Stimulated activated CD8-positive, alpha-beta memory T cell treated with anti-CD3 and anti-CD28 coated beads, Interleukin-12 subunit alpha, Interleukin-12 subunit beta, amount 100 ng/mL, for 24 hours (primary cell): Measurements from ENCODE around the gene RPAP2.
"Not testable (repeated sequence)": the region's sequence is repeated elsewhere in the genome, so short reads cannot be mapped to it uniquely, and the experiment has no call there.

Experiments
- DNase-seq: peaks from one replicate; pipeline ENCODE4 v3.0.0-alpha.2; 2020; ENCODE audit errors: extremely low read depth

Gene RPAP2

GRCh38 chr1:92298573-92299476 lies at the start of gene RPAP2, which contains the start of gene GLMN:
RPAP2 (plus strand) TSS chr1:92299059; CDS start chr1:92299074, 15 bp downstream.
GLMN (minus strand) TSS chr1:92298987; CDS start chr1:92297999, 988 bp downstream.
- peak; percentile 39 for DNase-seq

DNA sequence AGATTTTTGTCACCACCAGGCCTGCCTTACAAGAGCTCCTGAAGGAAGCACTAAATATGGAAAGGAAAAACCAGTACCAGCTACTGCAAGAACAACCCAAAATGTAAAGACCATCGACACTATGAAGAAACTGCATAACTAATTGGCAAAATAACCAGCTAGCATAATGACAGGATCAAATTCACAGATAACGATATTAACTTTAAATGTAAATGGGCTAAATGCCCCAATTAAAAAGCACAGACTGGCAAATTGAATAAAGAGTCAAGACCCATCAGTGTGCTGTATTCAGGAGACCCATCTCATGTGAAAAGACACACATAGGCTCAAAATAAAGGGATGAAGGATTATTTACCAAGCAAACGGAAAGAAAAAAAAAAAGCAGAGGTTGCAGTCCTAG lies 44.1 kb upstream of the RPAP2 start:
- DNase-seq, result not testable (repeated sequence)

DNA sequence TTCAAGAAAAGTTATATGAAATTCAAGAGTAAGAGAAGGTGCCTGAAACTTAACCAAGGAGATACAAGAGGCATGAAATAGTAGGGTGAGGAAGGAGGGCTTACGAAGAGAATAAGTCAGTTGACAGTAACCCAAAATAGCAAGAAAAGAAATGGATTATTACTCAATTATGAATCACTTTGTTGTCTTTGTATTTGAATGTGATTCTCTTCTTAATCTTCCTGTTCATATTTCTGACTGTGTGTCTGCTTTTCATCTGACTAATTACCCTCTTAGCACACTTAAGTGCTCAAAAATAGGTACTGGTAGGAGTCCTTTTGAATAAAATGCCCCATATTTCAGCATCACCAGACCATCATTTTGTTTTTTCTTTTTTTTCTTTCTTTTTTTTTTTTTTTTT lies 39.5 kb upstream of the RPAP2 start:
- DNase-seq, result no peak

DNA sequence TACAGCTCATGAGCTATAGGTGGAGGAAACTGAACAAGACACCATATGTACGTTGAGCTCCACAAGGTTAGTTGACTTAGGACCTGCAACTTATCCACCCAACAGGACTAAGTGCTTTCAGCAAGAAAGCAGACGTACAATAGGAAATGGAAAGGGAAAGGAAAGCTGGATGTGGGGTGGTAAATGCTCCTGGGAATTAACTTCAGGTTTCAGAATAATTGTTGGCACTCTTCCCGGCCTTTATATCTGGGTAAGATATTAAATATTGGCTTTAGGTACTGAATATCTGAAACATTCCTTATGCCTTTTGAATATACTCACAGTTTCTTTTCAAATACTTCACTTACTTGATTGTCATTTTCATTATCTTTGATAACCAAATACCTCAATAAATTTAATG lies 36.3 kb upstream of the RPAP2 start:
- DNase-seq, result no peak

GRCh38 chr1:92273039-92273438 lies 25.8 kb upstream of the RPAP2 start:
- no peak for DNase-seq

DNA sequence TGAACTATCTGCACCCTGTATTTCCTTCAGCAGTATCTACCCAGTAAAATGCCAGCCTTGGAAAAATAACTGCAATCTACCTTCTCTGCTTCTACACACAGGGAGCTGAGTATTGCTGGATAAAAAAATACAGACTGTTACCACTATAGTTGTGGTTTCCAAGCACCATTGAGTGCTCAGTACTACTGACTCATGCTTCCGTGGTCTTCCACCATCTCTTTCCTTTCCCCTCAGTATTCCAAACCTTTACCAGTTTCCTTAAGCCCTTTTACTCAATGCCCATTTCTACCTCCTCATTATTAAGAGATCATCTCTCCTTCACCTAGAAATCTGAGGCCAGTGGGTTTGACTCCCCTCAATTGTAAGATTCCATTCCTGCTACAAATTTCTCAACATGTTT lies 23.9 kb upstream of the RPAP2 start:
- DNase-seq, result no peak

DNA sequence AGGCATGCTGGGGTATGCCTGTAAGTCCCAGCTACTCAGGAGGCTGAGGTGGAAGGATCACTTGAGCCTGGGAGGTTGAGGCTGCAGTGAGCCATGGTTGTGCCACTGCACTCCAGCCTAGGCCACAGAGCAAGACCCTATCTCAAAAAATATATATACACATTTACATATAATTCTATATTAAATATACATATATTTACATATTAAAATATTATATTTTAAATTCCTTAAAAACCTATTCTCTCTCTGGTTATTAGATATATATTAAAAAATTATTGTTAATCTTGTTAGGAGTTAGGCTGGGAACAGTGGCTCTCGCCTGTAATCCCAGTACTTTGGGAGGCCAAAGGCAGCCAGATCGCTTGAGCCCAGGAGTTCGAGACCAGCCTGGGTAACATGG lies 22.8 kb upstream of the RPAP2 start:
- no peak for DNase-seq

DNA sequence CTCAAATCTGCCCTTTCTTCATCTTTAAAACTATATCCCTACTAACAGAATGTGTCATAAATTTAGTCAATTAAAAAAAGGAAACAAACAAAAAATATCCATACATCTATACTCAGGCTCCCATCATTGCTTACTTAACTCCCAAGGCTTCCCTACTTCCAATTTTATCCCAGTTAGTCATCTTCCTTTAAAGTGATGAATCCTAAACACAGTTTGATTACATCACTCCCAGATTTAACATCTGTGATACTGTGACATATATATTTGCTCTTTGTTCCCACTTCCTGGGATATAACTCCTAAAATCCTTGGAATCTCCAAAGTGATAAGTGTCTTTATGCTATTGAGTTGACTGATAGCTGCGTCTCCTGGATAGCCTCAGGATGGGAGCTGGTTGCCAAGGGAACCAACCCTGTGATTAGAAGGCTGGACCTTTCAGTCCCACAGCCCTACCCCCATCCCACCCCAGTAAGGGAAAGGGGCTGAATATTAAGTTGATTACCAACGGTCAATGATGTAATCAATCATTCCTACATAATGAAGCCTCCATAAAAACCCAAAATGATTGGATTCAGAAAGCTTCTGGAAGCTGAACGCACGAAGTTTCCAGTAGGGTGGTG lies 21.6 kb upstream of the RPAP2 start:
- no peak for DNase-seq

DNA sequence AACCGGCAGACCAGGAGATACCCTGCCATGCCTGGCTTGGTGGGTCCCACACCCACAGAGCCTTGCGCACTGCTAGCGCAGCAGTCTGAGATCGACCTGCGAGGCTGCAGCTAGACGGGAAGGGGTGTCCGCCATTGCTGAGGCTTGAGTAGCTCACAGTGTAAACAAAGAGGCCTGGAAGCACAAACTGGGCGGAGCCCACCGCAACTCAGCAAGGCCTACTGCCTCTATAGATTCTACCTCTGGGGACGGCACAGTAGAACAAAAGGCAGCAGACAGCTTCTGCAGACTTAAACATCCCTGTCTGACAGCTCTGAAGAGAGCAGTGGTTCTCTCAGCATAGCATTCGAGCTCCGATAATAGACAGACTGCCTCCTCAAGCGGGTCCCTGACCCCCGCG lies 19.1 kb upstream of the RPAP2 start:
- DNase-seq, result not testable (repeated sequence)

- DNase-seq, result not testable (repeated sequence)
Measured at GRCh38 chr1:92281411-92281810, 17.4 kb upstream of the RPAP2 start.

GRCh38 chr1:92291372-92291999 lies 7.4 kb upstream of the RPAP2 start:
- DNase-seq, result no peak

DNA sequence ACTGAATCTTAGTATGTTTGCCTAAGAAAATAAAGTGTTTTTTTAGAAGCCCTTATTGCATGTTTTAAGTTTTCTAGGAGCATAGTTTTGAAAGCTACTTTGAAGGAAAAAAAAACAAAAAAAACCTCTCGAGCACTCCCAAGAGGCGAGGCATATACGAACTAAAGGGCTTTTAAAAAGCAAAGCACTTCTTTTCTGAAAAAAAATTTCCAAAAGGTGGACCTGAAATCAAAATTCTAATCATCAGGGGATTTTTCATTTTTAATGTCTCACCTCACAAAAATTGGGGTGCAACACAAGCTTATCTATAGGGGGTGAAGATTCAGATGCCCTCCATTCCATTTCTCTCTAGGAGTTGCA lies 666 bp upstream of the RPAP2 start:
- DNase-seq, result no peak

- no peak for DNase-seq
Measured at GRCh38 chr1:92299477-92300150, 755 bp downstream of the RPAP2 start.

GRCh38 chr1:92301021-92301420 lies 2.2 kb downstream of the RPAP2 start:
- DNase-seq, result no peak

DNA sequence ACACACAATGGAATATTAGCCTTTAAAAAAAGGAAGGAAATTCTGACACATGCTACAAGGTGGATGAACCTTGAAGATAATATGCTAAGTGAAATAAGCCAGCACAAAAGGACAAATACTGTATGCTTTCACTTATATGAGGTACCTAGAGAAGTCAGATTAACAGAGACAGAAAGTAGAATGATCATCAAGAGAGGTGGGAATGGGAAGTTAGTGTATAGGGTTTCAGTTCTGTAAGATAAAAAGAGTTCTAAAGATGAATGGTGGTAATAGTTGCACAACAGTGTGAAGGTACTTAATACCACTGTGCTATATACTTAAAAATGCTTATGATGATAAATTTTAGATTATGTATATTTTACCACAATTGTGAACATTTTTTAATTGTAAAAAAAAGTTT lies 7.2 kb downstream of the RPAP2 start:
- DNase-seq, result no peak

DNA sequence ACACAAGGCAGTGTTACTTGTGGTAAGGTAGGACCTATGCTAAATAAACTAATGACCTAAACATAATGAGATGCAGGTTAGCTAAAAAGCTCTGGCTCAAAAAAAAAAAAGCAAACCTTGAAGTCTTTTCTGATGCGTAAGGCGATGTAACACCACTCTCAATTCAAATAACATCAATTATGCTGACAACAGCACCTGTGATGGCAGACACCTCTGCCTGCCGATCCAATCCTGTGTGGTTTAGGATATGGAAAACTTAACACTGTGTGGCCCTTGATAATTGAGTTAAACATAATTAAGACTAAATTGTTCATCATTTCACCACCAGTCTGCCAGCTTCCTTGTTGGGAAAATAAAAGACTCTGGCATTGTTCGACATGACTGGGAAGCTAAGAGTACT lies 9.1 kb downstream of the RPAP2 start:
- no peak for DNase-seq

DNA sequence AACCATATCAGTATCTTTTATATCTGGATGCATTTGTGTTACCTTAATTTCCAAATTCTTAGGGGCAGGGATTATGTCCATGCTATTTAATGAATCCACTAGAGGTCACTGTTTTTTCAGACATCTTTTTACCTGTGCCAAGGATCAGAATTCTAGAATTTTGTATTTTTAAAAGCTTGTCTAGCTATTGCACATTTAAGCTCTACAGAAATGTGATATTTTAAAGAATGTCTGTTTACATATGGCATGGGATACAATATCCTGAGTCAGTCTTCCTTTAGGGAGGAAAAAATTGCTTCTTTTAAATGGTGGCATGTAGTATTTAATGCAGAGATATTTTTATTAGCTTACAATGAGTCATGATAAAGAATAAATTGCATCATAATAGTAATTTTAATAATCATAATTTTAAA lies 11.3 kb downstream of the RPAP2 start:
- no peak for DNase-seq

DNA sequence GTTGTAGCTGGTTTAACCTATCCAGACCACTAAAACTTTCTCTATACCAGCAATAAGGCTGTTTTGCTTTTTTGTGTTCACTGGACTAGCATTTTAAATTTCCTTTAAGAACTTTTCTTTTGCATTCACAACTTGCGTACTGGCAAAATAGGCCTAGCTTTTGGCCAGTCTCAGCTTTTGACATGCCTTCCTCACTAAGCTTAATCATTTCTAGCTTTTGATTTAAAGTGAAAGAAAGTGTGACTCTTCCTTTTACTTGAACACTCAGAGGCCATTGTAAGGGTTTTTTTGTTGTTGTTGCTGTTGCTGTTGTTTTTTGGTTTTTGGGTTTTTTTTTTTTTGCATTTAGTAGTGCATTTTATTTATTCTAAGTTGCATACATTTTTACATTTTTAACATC lies 15.2 kb downstream of the RPAP2 start:
- DNase-seq, result no peak

DNA sequence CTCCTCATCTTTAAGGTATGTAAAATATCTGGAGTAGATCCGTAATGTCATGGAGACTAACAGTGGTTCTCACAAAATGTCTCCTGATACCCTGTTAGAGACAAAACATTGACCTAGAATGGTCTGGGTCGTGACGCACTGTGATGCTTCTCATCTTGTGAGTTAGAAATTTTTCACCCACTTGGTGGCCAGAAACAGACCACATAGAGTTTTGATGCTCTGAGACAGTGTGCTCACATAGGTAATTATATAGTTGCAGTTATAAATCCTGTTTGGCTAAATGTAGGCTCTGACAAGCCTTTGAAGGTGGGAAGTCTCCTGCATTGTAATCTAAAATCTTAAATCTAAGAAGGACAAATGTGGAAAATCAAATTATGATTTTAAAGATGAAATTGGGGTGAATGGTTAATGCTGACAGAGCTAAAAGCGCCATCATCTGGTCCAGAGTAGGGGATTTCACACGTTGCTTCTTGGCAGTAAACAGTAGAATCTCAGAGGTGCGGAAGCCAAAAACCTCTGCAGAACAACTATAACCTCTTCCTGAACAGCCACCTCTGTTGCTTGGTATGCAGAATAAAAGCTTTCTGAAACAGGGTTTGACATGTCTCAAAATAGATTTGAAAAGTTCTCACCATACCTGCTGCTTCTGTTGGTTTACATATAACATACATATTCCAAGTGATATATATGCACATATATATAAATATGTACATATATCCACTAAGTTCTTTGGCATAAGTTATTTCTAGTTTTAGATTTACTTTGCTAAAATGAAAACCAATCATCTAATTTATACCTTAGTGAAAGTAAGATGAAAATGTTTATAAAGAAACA lies 17.1 kb downstream of the RPAP2 start:
- DNase-seq, result no peak

DNA sequence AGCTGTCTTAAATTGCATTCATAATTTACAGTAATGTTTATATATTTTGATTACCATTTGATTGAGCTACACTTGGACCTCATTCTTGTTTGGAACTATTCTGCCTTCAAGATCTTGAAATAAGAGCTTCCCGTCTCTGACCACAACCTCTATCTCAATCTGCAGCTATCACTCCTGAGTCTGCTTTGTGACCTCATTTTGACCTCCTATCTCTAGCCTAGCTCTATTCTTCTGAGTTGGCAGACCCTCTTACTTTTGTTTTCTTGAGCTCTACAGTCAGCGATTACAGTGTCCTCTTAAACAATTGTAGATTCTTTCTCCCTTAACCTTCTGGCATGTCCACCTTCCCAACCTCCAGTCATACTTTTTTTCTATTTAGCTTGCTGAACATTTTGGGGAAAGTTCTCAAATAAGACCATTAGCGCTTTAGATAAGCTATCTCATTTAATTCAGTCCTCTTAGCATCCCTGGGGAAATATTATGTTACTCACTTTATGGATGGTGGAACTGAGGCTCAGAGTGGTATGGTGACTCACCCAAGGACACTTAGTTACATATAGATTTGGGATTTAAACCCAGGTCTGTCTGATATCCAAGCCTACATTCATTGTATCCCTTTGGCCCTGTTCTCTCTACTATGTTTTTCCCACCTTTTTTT lies 19.1 kb downstream of the RPAP2 start:
- no peak for DNase-seq
